Measurements from ENCODE around the gene LPP. TPM values are rescaled to one million over a fixed set of nuclear protein-coding genes. Genes with fewer than 3 reads are reported as not detected.

The LPP gene
- polyA plus RNA-seq, 2 of the 4 experiments (the other 2 are of a cell fraction) = 11.0 to 30.8 TPM

GRCh38 chr3:188158731-188159310 lies 4.9 kb downstream of the LPP start:
- POLR2A ChIA-PET = no interaction called here
- Histone ChIP-seq H3K4me1 (peaks cover 62% of the 10 kb centered on the region), H3K4me2 (no peak overlapping the region), H3K4me3 (no peak overlapping the region), H3K27ac (no peak overlapping the region), H3K9me3 (no peaks in the 10 kb centered on the region)
- TF ChIP-seq CTCF (IDR thresholded peaks at IDR 0.05) (no peak), SMC3 (IDR thresholded peaks at IDR 0.05) (no peak), HES2 (IDR thresholded peaks at IDR 0.05) (no peak), MAZ (IDR thresholded peaks at IDR 0.05; ENCODE audit: borderline replicate concordance, low read depth, low read length) (no peak), USF2 (IDR thresholded peaks at IDR 0.05) (no peak), PBX3 (IDR thresholded peaks at IDR 0.05) (no peak), HMGXB4 (CRISPR knock-in tag; IDR thresholded peaks at IDR 0.05; ENCODE audit: borderline replicate concordance) (no peak), PHF8 (IDR thresholded peaks at IDR 0.05; ENCODE audit: borderline replicate concordance, low read depth) (no peak), CHD2 (IDR thresholded peaks at IDR 0.05; ENCODE audit: low read length, partially characterized antibody) (no peak), TP53 (CRISPR knock-in tag; IDR thresholded peaks at IDR 0.05) (no peak)
- 87% methylated on average over 9 of the region's 9 CpGs for WGBS (ENCODE audit: missing lambda C conversion rate)
- no peak for FAIRE-seq
- CTCF ChIA-PET = no interaction called here
- no peak for ATAC-seq
- DNase-seq (ENCODE audit: low read depth in 1 of 2, low spot score in 1 of 2) = no peak

GRCh38 chr3:188160751-188161150 lies 6.8 kb downstream of the LPP start:
- no peaks in the 10 kb centered on the region for H3K9me3 ChIP-seq
- ATAC-seq = no peak
- FAIRE-seq = no peak
- H3K4me2 ChIP-seq = no peak overlapping the region
- H3K4me3 ChIP-seq = no peak overlapping the region
- POLR2A ChIA-PET = no interaction called here
- H3K4me1 ChIP-seq = peaks cover 74% of the 10 kb centered on the region
- no peak for TF ChIP-seq CHD4 (IDR thresholded peaks at IDR 0.05; ENCODE audit: borderline replicate concordance)
- TF ChIP-seq KDM5A (IDR thresholded peaks at IDR 0.05) = no peak
- TF ChIP-seq NPAS2 (CRISPR knock-in tag; IDR thresholded peaks at IDR 0.05; ENCODE audit: borderline replicate concordance) = no peak
- TF ChIP-seq HOXA7 (CRISPR knock-in tag; IDR thresholded peaks at IDR 0.05) = no peak
- no peak for TF ChIP-seq MAFK (IDR thresholded peaks at IDR 0.05; ENCODE audit: partially characterized antibody)
- CTCF ChIA-PET = interaction anchor here (0.5 kb wide), 1 partner anchor 410 kb away, joined by 5 read pairs; no protein-coding TSS in a partner anchor
- no peak for DNase-seq (ENCODE audit: low read depth in 1 of 2, low spot score in 1 of 2)
- H3K27ac ChIP-seq = peak overlapping the region in 1 of 2 experiments; percentile 55; a peak in 3 of 6 replicates

GRCh38 chr3:188164248-188164687 lies 10.3 kb downstream of the LPP start:
- H3K4me3 ChIP-seq = no peak overlapping the region
- H3K4me1 ChIP-seq = peaks cover 79% of the 10 kb centered on the region
- FAIRE-seq (no peak), ATAC-seq (peak; percentile 47 to 59; a peak in 5 of 6 replicates), DNase-seq (ENCODE audit: low read depth in 1 of 2, low spot score in 1 of 2) (peak in 1 of 2 experiments; percentile 81)
- H3K27ac ChIP-seq = peak overlapping the region; percentile 69 to 81
- no peaks in the 10 kb centered on the region for H3K9me3 ChIP-seq
- H3K4me2 ChIP-seq = peak overlapping the region; percentile 70
- WGBS (ENCODE audit: missing lambda C conversion rate) = 0% methylated on average over 2 of the region's 2 CpGs
- ChIA-PET POLR2A (interaction anchor here (1.0 kb wide), 1 partner anchor 10 kb away, joined by 3 read pairs; no protein-coding TSS in a partner anchor), CTCF (no interaction called here)
- TF ChIP-seq TP53 (CRISPR knock-in tag; IDR thresholded peaks at IDR 0.05) (no peak), ATOH8 (CRISPR knock-in tag; IDR thresholded peaks at IDR 0.05; ENCODE audit: low read depth) (no peak), PBX3 (IDR thresholded peaks at IDR 0.05) (no peak), RARB (CRISPR knock-in tag; IDR thresholded peaks at IDR 0.05) (no peak), FOSL2 (IDR thresholded peaks at IDR 0.05) (no peak), FOSL2 (CRISPR knock-in tag; IDR thresholded peaks at IDR 0.05) (peak; percentile 56), FOSB (CRISPR knock-in tag; IDR thresholded peaks at IDR 0.05) (no peak), ESRRA (IDR thresholded peaks at IDR 0.05; ENCODE audit: borderline replicate concordance, low read length) (no peak), KDM5A (IDR thresholded peaks at IDR 0.05) (no peak), BHLHE40 (IDR thresholded peaks at IDR 0.05; ENCODE audit: low read depth, low read length) (no peak), SREBF2 (IDR thresholded peaks at IDR 0.05) (no peak), HMGXB4 (CRISPR knock-in tag; IDR thresholded peaks at IDR 0.05; ENCODE audit: borderline replicate concordance) (no peak)
